Heart left ventricle (tissue), 13 donors: Measurements from ENCODE around the gene CDS1.

Source experiments
- POLR2A ChIP-seq, 2 donors: fragments of 450-650 bp; IDR thresholded peaks; one replicate each; pipeline ENCODE4 v1.6.1; 2017; ENCODE audit warnings: antibody characterized with exemption in 2 of 2, mild to moderate bottlenecking in 2 of 2, moderate library complexity in 2 of 2
- TF ChIP-seq, protein P1 (sequence below), 12 donors: fragments of 200-600 bp; sonication (generic) in 4 of 12; IDR thresholded peaks; one replicate each; pipeline versions ENCODE4 v1.5.0 to v1.8.0; 2018 to 2022; ENCODE audit warnings: antibody characterized with exemption in 12 of 12, mild to moderate bottlenecking in 5 of 12
- donor health status: ischemic (EF 13 %, LVEDD 7.1; RV severe dilation, severe dysfunction).
- donor health status: DM: no; HTN: yes; CAD: no.
- donor health status: DM: no; HTN: no; CAD: no.
- donor health status: ischemic (EF 25% LVEDD 6.9; RV normal size, moderate dysfunction).
- donor health status: ischemic (EF 25% LVEDD 5.7; RV mildly dilated, moderate dysfunction).
- donor health status: ischemic (EF 35%, LVEDD 5.7; RV mildly dilated, moderate dysfunction).
- donor health status: nonischemic (EF 11% LVEDD 7.7; RV severe dilation, severe dysfunction).
- donor health status: DM: yes; HTN: yes; CAD: no.
- donor health status: PGD.
- donor health status: ischemic (EF 29% LVEDD 5.4; RV normal size, mild dysfunction).
- donor health status: nonischemic (EF 23%, LVEDD 6.1; RV moderate dilation, normal function).

DNA sequence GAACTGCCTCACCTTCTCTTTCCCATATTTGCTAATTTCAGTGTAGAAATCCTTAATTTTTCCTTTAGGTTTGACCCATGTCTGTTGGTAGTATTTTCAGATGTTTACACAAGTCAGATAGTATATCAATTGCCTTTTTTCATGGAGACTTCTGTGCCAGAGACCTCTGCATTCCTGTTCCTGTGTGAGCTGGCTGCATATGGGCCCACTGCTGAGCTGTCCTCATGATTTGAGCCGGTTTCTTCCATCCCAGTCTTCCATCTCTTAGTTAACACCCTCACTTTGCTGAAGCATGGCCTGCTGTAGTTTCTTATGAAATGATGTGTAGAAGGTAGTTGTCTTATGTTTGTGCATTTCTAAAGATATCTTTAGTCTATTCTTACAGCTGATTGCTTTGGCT, 40.0 kb downstream of the CDS1 start:
- TF ChIP-seq, protein P1, sequence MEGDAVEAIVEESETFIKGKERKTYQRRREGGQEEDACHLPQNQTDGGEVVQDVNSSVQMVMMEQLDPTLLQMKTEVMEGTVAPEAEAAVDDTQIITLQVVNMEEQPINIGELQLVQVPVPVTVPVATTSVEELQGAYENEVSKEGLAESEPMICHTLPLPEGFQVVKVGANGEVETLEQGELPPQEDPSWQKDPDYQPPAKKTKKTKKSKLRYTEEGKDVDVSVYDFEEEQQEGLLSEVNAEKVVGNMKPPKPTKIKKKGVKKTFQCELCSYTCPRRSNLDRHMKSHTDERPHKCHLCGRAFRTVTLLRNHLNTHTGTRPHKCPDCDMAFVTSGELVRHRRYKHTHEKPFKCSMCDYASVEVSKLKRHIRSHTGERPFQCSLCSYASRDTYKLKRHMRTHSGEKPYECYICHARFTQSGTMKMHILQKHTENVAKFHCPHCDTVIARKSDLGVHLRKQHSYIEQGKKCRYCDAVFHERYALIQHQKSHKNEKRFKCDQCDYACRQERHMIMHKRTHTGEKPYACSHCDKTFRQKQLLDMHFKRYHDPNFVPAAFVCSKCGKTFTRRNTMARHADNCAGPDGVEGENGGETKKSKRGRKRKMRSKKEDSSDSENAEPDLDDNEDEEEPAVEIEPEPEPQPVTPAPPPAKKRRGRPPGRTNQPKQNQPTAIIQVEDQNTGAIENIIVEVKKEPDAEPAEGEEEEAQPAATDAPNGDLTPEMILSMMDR (IDR thresholded peaks at IDR 0.05) = no peak
- no peak for TF ChIP-seq POLR2A (IDR thresholded peaks at IDR 0.05)
